HCT116 (cell line): ENCODE measurements around the gene CNPY4. TPM values are rescaled to one million over a fixed set of nuclear protein-coding genes. Genes with fewer than 3 reads are reported as not detected.
A peak's percentile ranks its signal among the peaks of the same experiment; 100 is the strongest.

ENCODE experiments used
- ATAC-seq: fragments of 200-7000 bp; cut with Tn5 transposase; 2 replicates; pipeline ENCODE4 v1.9.1; 2020; ENCODE audit warnings: mild to moderate bottlenecking, moderate library complexity
- BruUV-seq: library from RNA; stranded (reverse); fragments of 400-500 nt; replicated peaks from 2 replicates; lab custom pipeline; 2021; lab: Mats Ljungman, UMichigan
- CTCF ChIA-PET: fragments of 300-600 bp; sonication (Branson Sonifier 250); formaldehyde crosslinking; loops from one replicate; lab custom pipeline; 2021; ENCODE audit warnings: antibody characterized with exemption; lab: Charles Lee
- POLR2A ChIA-PET: fragments of 300-600, 350-600 bp; sonication (Branson Sonifier 250); formaldehyde crosslinking; loops from one replicate; lab custom pipeline; 2021; ENCODE audit warnings: antibody characterized with exemption; lab: Charles Lee
- RAD21 ChIA-PET, 2 experiments: fragments of 300-600 bp; sonication (Branson Sonifier 250); formaldehyde crosslinking; loops; one replicate each; lab custom pipeline; 2023; ENCODE audit warnings: low total read pairs in 2 of 2; ENCODE audit not compliant: uncharacterized antibody in 2 of 2, unreplicated experiment in 2 of 2, low non-redundant PET in 1 of 2; lab: Charles Lee
- DNase-seq: peaks from one replicate; pipeline ENCODE4 v3.0.0-alpha.2; 2010; ENCODE audit warnings: low read depth, low spot score
- H2AFZ ChIP-seq: fragments of 200-600 bp; shearing (Covaris generic), sonication (generic); 2 replicates; pipeline ENCODE4 v1.6.1; 2017; ENCODE audit warnings: low read depth, mixed run types, mixed read lengths, antibody characterized with exemption, low read length; ENCODE audit not compliant: poor library complexity, severe bottlenecking
- H3K27ac ChIP-seq: 2 replicates; pipeline ENCODE4 v1.5.1; 2012; ENCODE audit warnings: low read depth, low read length
- H3K27me3 ChIP-seq: fragments of 200-600 bp; sonication (generic); 2 replicates; pipeline ENCODE4 v1.6.1; 2016; ENCODE audit warnings: mixed run types, low read length, mixed read lengths; ENCODE audit not compliant: insufficient read depth
- H3K36me3 ChIP-seq, 2 experiments: fragments of 200-500 bp in 1 of 2; fragments of 200-600 bp in 1 of 2; sonication (Bioruptor generic) in 1 of 2; sonication (generic) in 1 of 2; 2 replicates each; pipeline versions ENCODE4 v1.5.1 to v1.6.1; 2014 to 2016; ENCODE audit warnings: low read length in 2 of 2, inconsistent platforms in 1 of 2, mixed read lengths in 1 of 2, mixed run types in 1 of 2; ENCODE audit not compliant: insufficient read depth in 2 of 2, control insufficient read depth in 1 of 2
- H3K4me1 ChIP-seq, 2 experiments: fragments of 200-600 bp in 1 of 2; sonication (generic) in 1 of 2; 2 replicates each; pipeline versions ENCODE4 v1.5.1 to v1.6.1; 2012 to 2017; ENCODE audit warnings: low read length in 2 of 2, inconsistent platforms in 1 of 2, mild to moderate bottlenecking in 1 of 2, mixed read lengths in 1 of 2, mixed run types in 1 of 2, moderate library complexity in 1 of 2; ENCODE audit not compliant: insufficient read depth in 2 of 2, control insufficient read depth in 1 of 2
- H3K4me2 ChIP-seq: fragments of 200-600 bp; sonication (generic); 2 replicates; pipeline ENCODE4 v1.6.1; 2017; ENCODE audit warnings: mixed run types, low read length, mixed read lengths
- H3K4me3 ChIP-seq, 2 experiments: fragments of 200-600 bp in 1 of 2; sonication (generic) in 1 of 2; replicated peaks in 1 of 2; 2 replicates each; pipeline ENCODE4 v1.5.1; 2011 to 2016; ENCODE audit warnings: low read length in 2 of 2, control low read depth in 1 of 2, low read depth in 1 of 2, mild to moderate bottlenecking in 1 of 2, mixed read lengths in 1 of 2, mixed run types in 1 of 2
- H3K79me2 ChIP-seq: fragments of 200-600 bp; sonication (generic); 2 replicates; pipeline ENCODE4 v1.6.1; 2017; ENCODE audit warnings: mild to moderate bottlenecking, mixed run types, low read length, moderate library complexity, mixed read lengths; ENCODE audit not compliant: insufficient read depth
- H3K9ac ChIP-seq: fragments of 200-600 bp; sonication (generic); 2 replicates; pipeline ENCODE4 v1.6.1; 2016; ENCODE audit warnings: low read length, mixed read lengths
- H3K9me2 ChIP-seq: fragments of 200-600 bp; sonication (generic), shearing (Covaris generic); 2 replicates; pipeline ENCODE4 v1.6.1; 2017; ENCODE audit warnings: mixed run types, mild to moderate bottlenecking, moderate library complexity; ENCODE audit not compliant: insufficient read depth
- H3K9me3 ChIP-seq, 2 experiments: fragments of 200-500 bp in 1 of 2; fragments of 200-600 bp in 1 of 2; sonication (Bioruptor generic) in 1 of 2; sonication (generic) in 1 of 2; 2 replicates each; pipeline ENCODE4 v1.6.1; 2014 to 2017; ENCODE audit warnings: low read length in 2 of 2, mixed read lengths in 2 of 2, inconsistent platforms in 1 of 2, low read depth in 1 of 2, mild to moderate bottlenecking in 1 of 2, mixed run types in 1 of 2, moderate library complexity in 1 of 2; ENCODE audit not compliant: control insufficient read depth in 1 of 2, insufficient read depth in 1 of 2
- H4K20me1 ChIP-seq: fragments of 200-600 bp; sonication (generic), shearing (Covaris generic); 2 replicates; pipeline ENCODE4 v1.6.1; 2017; ENCODE audit warnings: mixed run types, mild to moderate bottlenecking, moderate library complexity; ENCODE audit not compliant: insufficient read depth
- ATF3 ChIP-seq: IDR thresholded peaks from 2 replicates; pipeline ENCODE4 v1.6.1; 2012
- CEBPB ChIP-seq: IDR thresholded peaks from 2 replicates; pipeline ENCODE4 v1.6.1; 2012; ENCODE audit warnings: low read depth
- CTCF ChIP-seq, 3 experiments: fragments of 200-600 bp in 1 of 3; sonication (generic) in 1 of 3; IDR thresholded peaks in 2 of 3; conservative IDR thresholded peaks in 1 of 3; 2 replicates each; pipeline ENCODE4 v1.5.1; 2012 to 2017; ENCODE audit warnings: low read depth in 2 of 3, low read length in 2 of 3, antibody characterized with exemption in 1 of 3, borderline replicate concordance in 1 of 3, control low read depth in 1 of 3, mild to moderate bottlenecking in 1 of 3, mixed read lengths in 1 of 3, mixed run types in 1 of 3, moderate library complexity in 1 of 3; ENCODE audit not compliant: insufficient read depth in 1 of 3
- ELF1 ChIP-seq: IDR thresholded peaks from 2 replicates; pipeline ENCODE4 v1.6.1; 2012; ENCODE audit warnings: low read depth, borderline replicate concordance
- EZH2phosphoT487 ChIP-seq: fragments of 200-600 bp; IDR thresholded peaks from 2 replicates; pipeline ENCODE4 v1.6.1; 2018; ENCODE audit warnings: antibody characterized with exemption, borderline replicate concordance
- JUND ChIP-seq: IDR thresholded peaks from 2 replicates; pipeline ENCODE4 v1.6.1; 2012
- POLR2A ChIP-seq: IDR thresholded peaks from 2 replicates; pipeline ENCODE4 v1.7.0; 2011; ENCODE audit warnings: borderline replicate concordance; ENCODE audit not compliant: insufficient read depth, insufficient read length; ENCODE audit errors: extremely low read depth
- POLR2AphosphoS5 ChIP-seq: IDR thresholded peaks from 2 replicates; pipeline ENCODE4 v1.6.1; 2011; ENCODE audit warnings: mild to moderate bottlenecking, low read depth, low read length, moderate library complexity
- RAD21 ChIP-seq: IDR thresholded peaks from 2 replicates; pipeline ENCODE4 v1.6.1; 2012; ENCODE audit warnings: low read depth, mild to moderate bottlenecking
- REST ChIP-seq: IDR thresholded peaks from 2 replicates; pipeline ENCODE4 v1.6.1; 2012; ENCODE audit warnings: low read depth
- SP1 ChIP-seq: IDR thresholded peaks from 2 replicates; pipeline ENCODE4 v1.6.1; 2012; ENCODE audit warnings: low read depth
- SRF ChIP-seq: IDR thresholded peaks from 2 replicates; pipeline ENCODE4 v1.6.1; 2012; ENCODE audit warnings: low read depth
- TCF7L2 ChIP-seq: IDR thresholded peaks from 2 replicates; pipeline ENCODE4 v1.7.0; 2011; ENCODE audit warnings: borderline replicate concordance, inconsistent platforms; ENCODE audit not compliant: insufficient read depth, insufficient read length; ENCODE audit errors: extremely low read depth
- YY1 ChIP-seq: IDR thresholded peaks from 2 replicates; pipeline ENCODE4 v1.6.1; 2011; ENCODE audit warnings: low read length, low read depth, moderate library complexity, mild to moderate bottlenecking; ENCODE audit not compliant: insufficient replicate concordance; ENCODE audit errors: extremely low read depth
- ZBTB33 ChIP-seq: IDR thresholded peaks from 2 replicates; pipeline ENCODE4 v1.6.1; 2011; ENCODE audit warnings: mild to moderate bottlenecking, low read length, moderate library complexity; ENCODE audit not compliant: insufficient replicate concordance; ENCODE audit errors: extremely low read depth
- ZFX ChIP-seq: fragments of 450-650 bp; IDR thresholded peaks from 2 replicates; pipeline ENCODE4 v1.6.1; 2017
- intact Hi-C: fragments of 100-400 bp; cut with micrococcal nuclease; formaldehyde crosslinking; loops from 2 replicates; pipeline ENCODE4 v1.10.0; 2022
- total RNA-seq: library from RNA; stranded (reverse); gene quantifications from one replicate; pipeline ENCODE4 v1.2.1, GENCODE V29; 2021; ENCODE audit not compliant: unreplicated experiment

Gene CNPY4
- total RNA-seq, 1 experiment from 2014 or later = 2.6 TPM

GRCh38 chr7:100100420-100101015, 18.9 kb upstream of the CNPY4 start:
- Histone ChIP-seq H3K9me3 (no peaks in the 10 kb centered on the region), H2AFZ (no peak overlapping the region), H3K9ac (peak overlapping the region; percentile 100), H3K36me3 (peaks cover 39 to 44% of the 10 kb centered on the region in 2 experiments)
- TF ChIP-seq REST = no peak
- TF ChIP-seq SRF = no peak
- TF ChIP-seq TCF7L2 = peak; percentile 63
- no peak for TF ChIP-seq CEBPB
- TF ChIP-seq SP1 = no peak
- TF ChIP-seq POLR2AphosphoS5 = peak; percentile 30; the same call in 1 of the 2 replicates
- TF ChIP-seq CTCF (IDR thresholded peaks at IDR 0.05 in 2 of 3, conservative IDR thresholded peaks at IDR 0.05 in 1 of 3; ENCODE audit: borderline replicate concordance in 1 of 3, insufficient read depth in 1 of 3, low read depth in 2 of 3, low read length in 2 of 3) = no peak
- no peak for TF ChIP-seq POLR2A
- peak; percentile 47 for TF ChIP-seq ZBTB33
- no peak for TF ChIP-seq JUND
- no peak for TF ChIP-seq RAD21
- no peak for TF ChIP-seq ATF3
- no peak for TF ChIP-seq EZH2phosphoT487
- peak; percentile 59; the same call in 1 of the 2 replicates for TF ChIP-seq ZFX
- no peak for TF ChIP-seq ELF1
- TF ChIP-seq YY1 = peak; percentile 64
- TF ChIP-seq, all 23 proteins: peak for 5
- ATAC-seq (peak; percentile 76), DNase-seq (peak; percentile 92)
- ChIA-PET CTCF (interaction anchor here (1.8 to 2.8 kb wide), 2 partner anchors 11 to 30 kb away, joined by 4 to 11 read pairs; partner anchors contain the start of gene COPS6), RAD21 (interaction anchor here in 1 of 2 experiments (0.7 kb wide), 2 partner anchors 48 to 693 kb away, joined by 3 to 6 read pairs; partner anchors contain the start of gene LAMTOR4), POLR2A (interaction anchor here (0.9 to 2.9 kb wide), 8 partner anchors 10 to 328 kb away, joined by 3 to 18 read pairs (median 4); partner anchors contain the start of genes COPS6, MBLAC1 and ZCWPW1)
- BruUV-seq = no TSS peak
- H3K4me1 ChIP-seq = peaks cover 6 to 24% of the 10 kb centered on the region in 2 experiments; a peak in 3 of 4 replicates
- peak overlapping the region; percentile 88 for H3K27ac ChIP-seq
- H3K27me3 ChIP-seq = no peaks in the 10 kb centered on the region
- H3K79me2 ChIP-seq = peaks cover 61% of the 10 kb centered on the region
- H3K4me2 ChIP-seq = peak overlapping the region; percentile 98
- H3K9me2 ChIP-seq = no peaks in the 10 kb centered on the region
- peak overlapping the region; percentile 90 to 94 for H3K4me3 ChIP-seq
- intact Hi-C loops = loop anchor here (1.0 to 2.0 kb wide), 2 partner anchors 11 to 52 kb away; partner anchors contain the start of gene ZSCAN21
- peaks cover 10% of the 10 kb centered on the region; the same call in 1 of the 2 replicates for H4K20me1 ChIP-seq
